Keratinocyte (primary cell): ENCODE results near the gene DPM1. TPM values are rescaled to one million over a fixed set of nuclear protein-coding genes. Genes with fewer than 3 reads are reported as not detected.

Experiments used
- DNase-seq: peaks from one replicate; pipeline ENCODE4 v3.0.0-alpha.2; 2011; ENCODE audit warnings: low read depth, missing footprints, low spot score
- FAIRE-seq: peaks from 2 replicates; lab custom pipeline; 2011; peaks lifted over from hg19 to GRCh38; lab: Jason Lieb, UNC
- H2AFZ ChIP-seq: 2 replicates; pipeline ENCODE4 v1.6.0; 2012; ENCODE audit warnings: low read length, control low read depth, inconsistent platforms; ENCODE audit not compliant: control insufficient read depth
- H3K27ac ChIP-seq: 2 replicates; pipeline ENCODE4 v1.5.1; 2011; ENCODE audit warnings: low read length; ENCODE audit not compliant: control insufficient read depth, insufficient read depth
- H3K27me3 ChIP-seq: 3 replicates; pipeline ENCODE4 v1.6.0; 2011; ENCODE audit warnings: low read length; ENCODE audit not compliant: control insufficient read depth, insufficient read depth; ENCODE audit errors: extremely low read depth
- H3K36me3 ChIP-seq, 2 experiments: 2 replicates in 1 of 2; 3 replicates in 1 of 2; pipeline ENCODE4 v1.5.1; 2011; ENCODE audit warnings: low read length in 2 of 2, mild to moderate bottlenecking in 1 of 2; ENCODE audit not compliant: control insufficient read depth in 2 of 2, insufficient read depth in 2 of 2; ENCODE audit errors: extremely low read depth in 1 of 2
- H3K4me1 ChIP-seq: 3 replicates; pipeline ENCODE4 v1.5.1; 2011; ENCODE audit warnings: low read length; ENCODE audit not compliant: control insufficient read depth, insufficient read depth; ENCODE audit errors: extremely low read depth
- H3K4me2 ChIP-seq: 3 replicates; pipeline ENCODE4 v1.6.0; 2011; ENCODE audit warnings: low read depth, low read length; ENCODE audit not compliant: control insufficient read depth, insufficient read depth; ENCODE audit errors: extremely low read depth
- H3K4me3 ChIP-seq, 3 experiments: fragments of 200-600 bp in 1 of 3; sonication (generic) in 1 of 3; 2 replicates in 2 of 3; 3 replicates in 1 of 3; pipeline ENCODE4 v1.5.1; 2011 to 2016; ENCODE audit warnings: low read length in 3 of 3, mild to moderate bottlenecking in 3 of 3, control low read depth in 2 of 3, inconsistent platforms in 1 of 3, low read depth in 1 of 3, mixed read lengths in 1 of 3, mixed run types in 1 of 3, moderate library complexity in 1 of 3; ENCODE audit not compliant: control insufficient read depth in 2 of 3, insufficient read depth in 2 of 3; ENCODE audit errors: extremely low read depth in 1 of 3
- H3K79me2 ChIP-seq: 2 replicates; pipeline ENCODE4 v1.6.0; 2012; ENCODE audit warnings: low read length; ENCODE audit not compliant: control insufficient read depth, insufficient read depth
- H3K9ac ChIP-seq: 3 replicates; pipeline ENCODE4 v1.6.0; 2011; ENCODE audit warnings: low read length; ENCODE audit not compliant: control insufficient read depth, insufficient read depth; ENCODE audit errors: extremely low read depth
- H3K9me1 ChIP-seq: 3 replicates; pipeline ENCODE4 v1.6.0; 2011; ENCODE audit warnings: low read length; ENCODE audit not compliant: control insufficient read depth, insufficient read depth; ENCODE audit errors: extremely low read depth
- H3K9me3 ChIP-seq: 2 replicates; pipeline ENCODE4 v1.5.1; 2012; ENCODE audit warnings: low read depth, low read length; ENCODE audit not compliant: control insufficient read depth
- H4K20me1 ChIP-seq: 3 replicates; pipeline ENCODE4 v1.6.0; 2011; ENCODE audit warnings: low read length; ENCODE audit not compliant: control insufficient read depth, insufficient read depth; ENCODE audit errors: extremely low read depth
- EZH2 ChIP-seq: IDR thresholded peaks from one replicate; pipeline ENCODE4 v1.6.1; 2012; ENCODE audit warnings: inconsistent platforms, mild to moderate bottlenecking, low read length, moderate library complexity
- dilution Hi-C: fragments of 300-500 bp; cut with MboI; formaldehyde crosslinking; loops from one replicate; pipeline ENCODE4 v1.7.0; 2020; ENCODE audit warnings: low sequenced_read_pairs; ENCODE audit not compliant: extremely low pct_ligation_motif_present
- polyA plus RNA-seq, 5 experiments: library from polyadenylated mRNA; depleted of rRNA in 3 of 5; stranded (reverse) in 3 of 5; stranded (forward) in 1 of 5; unstranded in 1 of 5; fragments of >200 nt; gene quantifications; 1 replicate in 1 of 5; 2 replicates in 3 of 5; 3 replicates in 1 of 5; pipeline versions ENCODE4 v1.2.1 to v1.2.3, GENCODE V29; 2011 to 2012; ENCODE audit warnings: missing spikeins in 2 of 5, low read depth in 1 of 5, low replicate concordance in 1 of 5
- TF ChIP-seq, protein P1 (sequence below), 3 experiments: IDR thresholded peaks in 1 of 3; conservative IDR thresholded peaks in 1 of 3; optimal IDR thresholded peaks in 1 of 3; 2 replicates in 2 of 3; 3 replicates in 1 of 3; pipeline versions ENCODE3 to v1.5.1; 2011; ENCODE audit warnings: low read length in 3 of 3, mild to moderate bottlenecking in 3 of 3, moderate library complexity in 2 of 3, control low read depth in 1 of 3, inconsistent platforms in 1 of 3; ENCODE audit not compliant: insufficient read depth in 2 of 3; ENCODE audit errors: extremely low read depth in 1 of 3

Gene DPM1
- polyA plus RNA-seq, 1 donor (not counting 4 experiments of a cell fraction or from before 2014, with no cell fraction given), result 99.4 TPM

DNA sequence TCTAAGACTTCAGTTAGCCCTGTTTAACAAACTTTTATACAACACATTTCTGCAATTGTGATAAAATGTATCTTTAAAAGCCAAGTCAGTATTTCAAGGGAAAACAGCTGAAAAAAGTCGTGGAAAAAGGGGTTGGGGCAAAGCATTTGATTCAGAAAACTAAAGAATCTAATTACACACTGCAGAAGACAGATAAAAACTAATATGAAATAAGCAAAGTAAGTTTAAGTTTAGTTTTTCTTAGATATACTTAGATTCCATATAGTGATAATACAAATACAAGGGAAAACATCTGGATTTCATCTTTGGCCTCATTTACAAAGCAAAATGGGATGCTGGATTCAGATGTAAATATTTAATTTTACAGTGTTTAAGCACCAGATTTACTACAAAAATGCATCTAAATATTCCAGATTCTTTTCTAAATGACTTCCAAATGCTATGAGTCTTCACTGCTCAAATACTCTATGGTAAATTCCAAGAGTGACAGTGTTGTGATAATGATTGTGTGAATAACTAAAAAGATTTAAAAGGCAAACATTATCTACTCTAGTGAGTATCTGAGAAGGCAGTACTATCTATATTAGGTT lies 25.5 kb downstream of the DPM1 start:
- no peak overlapping the region for H2AFZ ChIP-seq
- H3K4me3 ChIP-seq, result no peak overlapping the region
- H3K27me3 ChIP-seq, result no peaks in the 10 kb centered on the region
- no peak for FAIRE-seq
- H3K4me2 ChIP-seq, result no peak overlapping the region
- H3K27ac ChIP-seq, result no peak overlapping the region
- H3K9me3 ChIP-seq, result no peaks in the 10 kb centered on the region
- no peak overlapping the region for H3K9ac ChIP-seq
- H3K79me2 ChIP-seq, result peaks cover 26% of the 10 kb centered on the region
- no peaks in the 10 kb centered on the region for H4K20me1 ChIP-seq
- no peak for TF ChIP-seq EZH2
- TF ChIP-seq, protein P1, sequence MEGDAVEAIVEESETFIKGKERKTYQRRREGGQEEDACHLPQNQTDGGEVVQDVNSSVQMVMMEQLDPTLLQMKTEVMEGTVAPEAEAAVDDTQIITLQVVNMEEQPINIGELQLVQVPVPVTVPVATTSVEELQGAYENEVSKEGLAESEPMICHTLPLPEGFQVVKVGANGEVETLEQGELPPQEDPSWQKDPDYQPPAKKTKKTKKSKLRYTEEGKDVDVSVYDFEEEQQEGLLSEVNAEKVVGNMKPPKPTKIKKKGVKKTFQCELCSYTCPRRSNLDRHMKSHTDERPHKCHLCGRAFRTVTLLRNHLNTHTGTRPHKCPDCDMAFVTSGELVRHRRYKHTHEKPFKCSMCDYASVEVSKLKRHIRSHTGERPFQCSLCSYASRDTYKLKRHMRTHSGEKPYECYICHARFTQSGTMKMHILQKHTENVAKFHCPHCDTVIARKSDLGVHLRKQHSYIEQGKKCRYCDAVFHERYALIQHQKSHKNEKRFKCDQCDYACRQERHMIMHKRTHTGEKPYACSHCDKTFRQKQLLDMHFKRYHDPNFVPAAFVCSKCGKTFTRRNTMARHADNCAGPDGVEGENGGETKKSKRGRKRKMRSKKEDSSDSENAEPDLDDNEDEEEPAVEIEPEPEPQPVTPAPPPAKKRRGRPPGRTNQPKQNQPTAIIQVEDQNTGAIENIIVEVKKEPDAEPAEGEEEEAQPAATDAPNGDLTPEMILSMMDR (optimal IDR thresholded peaks at IDR 0.05 in 1 of 3, IDR thresholded peaks at IDR 0.05 in 1 of 3, conservative IDR thresholded peaks at IDR 0.05 in 1 of 3; ENCODE audit: extremely low read depth in 1 of 3, insufficient read depth in 2 of 3, low read length in 3 of 3), result no peak
- H3K9me1 ChIP-seq, result no peaks in the 10 kb centered on the region
- DNase-seq, result no peak
- H3K36me3 ChIP-seq, result peaks cover 18 to 23% of the 10 kb centered on the region in 2 experiments
- dilution Hi-C loops, result no loop called here
- peaks cover 17% of the 10 kb centered on the region for H3K4me1 ChIP-seq

DNA sequence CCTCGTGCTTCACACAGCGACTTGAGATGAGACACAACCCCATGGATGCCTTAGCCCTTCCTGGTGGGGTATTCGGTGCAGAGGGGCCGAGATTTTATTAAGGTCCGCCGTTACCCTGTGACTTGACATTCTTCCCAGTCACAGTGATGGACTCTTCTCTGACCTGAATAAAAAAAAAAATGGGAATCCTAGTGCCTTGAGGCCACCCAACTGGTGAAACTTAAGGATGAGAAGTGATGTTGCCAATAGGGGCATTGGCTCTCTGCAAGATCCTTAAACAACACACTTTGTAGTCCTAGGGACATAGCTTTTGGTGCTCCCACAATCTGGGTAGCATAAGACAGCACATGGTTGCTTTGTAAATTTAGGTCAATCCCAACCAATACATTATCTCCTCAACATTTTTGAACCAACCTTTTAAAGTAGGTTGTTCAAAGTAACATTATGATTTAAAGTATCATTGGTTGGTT lies 26.3 kb downstream of the DPM1 start:
- DNase-seq (no peak), FAIRE-seq (no peak)
- H3K79me2 ChIP-seq, result peaks cover 34% of the 10 kb centered on the region
- no peaks in the 10 kb centered on the region for H3K27me3 ChIP-seq
- peak overlapping the region; percentile 87 for H3K9ac ChIP-seq
- peaks cover 18 to 23% of the 10 kb centered on the region in 2 experiments for H3K36me3 ChIP-seq
- dilution Hi-C loops, result no loop called here
- H2AFZ ChIP-seq, result peak overlapping the region; percentile 58
- peak overlapping the region in 2 of 3 experiments; percentile 1 to 86 for H3K4me3 ChIP-seq
- H3K27ac ChIP-seq, result peak overlapping the region; percentile 94
- no peaks in the 10 kb centered on the region for H4K20me1 ChIP-seq
- H3K4me2 ChIP-seq, result peak overlapping the region; percentile 68
- TF ChIP-seq, protein P1 (optimal IDR thresholded peaks at IDR 0.05 in 1 of 3, IDR thresholded peaks at IDR 0.05 in 1 of 3, conservative IDR thresholded peaks at IDR 0.05 in 1 of 3; ENCODE audit: extremely low read depth in 1 of 3, insufficient read depth in 2 of 3, low read length in 3 of 3), result no peak
- TF ChIP-seq EZH2, result no peak
- H3K9me1 ChIP-seq, result no peaks in the 10 kb centered on the region
- H3K9me3 ChIP-seq, result no peaks in the 10 kb centered on the region
- H3K4me1 ChIP-seq, result peaks cover 21% of the 10 kb centered on the region
